C4-2B (cell line): ENCODE data around the gene FOXK1.

ENCODE experiments used
- CTCF ChIP-seq: fragments of 450-650 bp; conservative IDR thresholded peaks from 2 replicates; pipeline ENCODE4 v1.5.1; 2017; ENCODE audit warnings: mild to moderate bottlenecking
- ZFX ChIP-seq: fragments of 450-650 bp; IDR thresholded peaks from 2 replicates; pipeline ENCODE4 v1.6.1; 2017

- TF ChIP-seq CTCF (no peak), ZFX (no peak)
Measured at GRCh38 chr7:4749798-4750197, 67.7 kb downstream of the FOXK1 start.
